Activated CD8-positive, alpha-beta memory T cell treated with anti-CD3 and anti-CD28 coated beads, Interleukin-2, amount 10 ng/mL, durations not matched to agents 7 days and 5 days (primary cell): ENCODE data around the gene CD47. TPM values are rescaled to one million over a fixed set of nuclear protein-coding genes. Genes with fewer than 3 reads are reported as not detected.
A peak's percentile ranks its signal among the peaks of the same experiment; 100 is the strongest.

Experiments
- ATAC-seq: fragments of 150-1000 bp; cut with Tn5 transposase; one replicate; pipeline ENCODE4 v1.10.0; 2021; ENCODE audit warnings: moderate library complexity
- CTCF ChIA-PET: fragments of 350-600 bp; sonication (Branson Sonifier 250); formaldehyde crosslinking; loops from one replicate; lab custom pipeline; 2021; ENCODE audit warnings: antibody characterized with exemption; lab: Charles Lee
- DNase-seq: peaks from one replicate; pipeline ENCODE4 v3.0.0-alpha.2; 2020
- H3K27ac Mint-ChIP-seq: one replicate; pipeline ENCODE4 v1.8.0; 2021; ENCODE audit warnings: mild to moderate bottlenecking, mixed read lengths
- H3K27me3 Mint-ChIP-seq: one replicate; pipeline ENCODE4 v1.8.0; 2021; ENCODE audit warnings: mixed read lengths
- H3K36me3 Mint-ChIP-seq: one replicate; pipeline ENCODE4 v1.8.0; 2021; ENCODE audit warnings: mild to moderate bottlenecking, mixed read lengths
- H3K4me1 Mint-ChIP-seq: one replicate; pipeline ENCODE4 v1.8.0; 2021; ENCODE audit warnings: mixed read lengths
- H3K4me3 Mint-ChIP-seq: one replicate; pipeline ENCODE4 v1.8.0; 2021; ENCODE audit warnings: mild to moderate bottlenecking, moderate library complexity, mixed read lengths
- H3K9me3 Mint-ChIP-seq: one replicate; pipeline ENCODE4 v1.8.0; 2022; ENCODE audit warnings: low read depth, mixed read lengths
- total RNA-seq, 2 experiments: library from RNA; stranded (reverse); gene quantifications; one replicate each; pipeline ENCODE4 v1.2.3, GENCODE V29; 2021

The CD47 gene
- total RNA-seq, 2 experiments from 2014 or later = 111 to 133 TPM

GRCh38 chr3:108076564-108076963 lies 14.3 kb downstream of the CD47 start:
- Mint-ChIP-seq H3K36me3 (peaks cover 69% of the 10 kb centered on the region), H3K4me1 (peaks cover 63% of the 10 kb centered on the region), H3K9me3 (no peaks in the 10 kb centered on the region), H3K27ac (no peak overlapping the region), H3K4me3 (no peak overlapping the region), H3K27me3 (no peaks in the 10 kb centered on the region)
- CTCF ChIA-PET = interaction anchor here (0.8 kb wide), 1 partner anchor 50 kb away, joined by 3 read pairs; no protein-coding TSS in a partner anchor
- ATAC-seq (no peak), DNase-seq (no peak)

DNA sequence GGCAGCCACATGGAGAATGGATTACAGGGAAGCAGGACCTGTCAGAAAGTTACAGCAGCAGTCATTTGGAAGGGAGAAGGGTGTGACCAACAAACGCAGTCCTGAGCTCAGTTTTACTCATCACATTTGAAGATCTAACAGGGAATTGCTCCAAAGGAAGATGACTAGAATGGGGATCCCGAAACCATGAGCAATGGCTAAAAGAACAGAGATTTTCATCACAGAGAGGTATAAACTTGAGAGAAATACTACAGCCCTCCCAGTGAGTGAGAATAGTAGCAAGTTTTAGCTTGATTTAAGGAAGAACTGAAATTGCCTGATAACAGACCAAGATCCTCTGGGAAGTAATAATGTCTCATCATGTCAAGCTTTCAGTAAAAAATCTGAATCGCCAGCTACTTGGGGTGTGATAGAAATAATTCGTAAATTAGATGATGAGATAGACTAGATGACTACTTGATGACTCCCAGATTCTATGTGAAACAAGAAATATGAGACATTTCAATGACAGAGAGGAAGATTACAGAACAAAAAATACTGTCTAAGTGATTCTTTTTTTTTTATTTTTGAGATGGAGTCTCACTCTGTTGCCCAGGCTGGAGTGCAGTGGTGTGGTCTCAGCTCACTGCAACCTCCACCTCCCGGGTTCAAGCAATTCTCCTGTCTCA lies 16.9 kb downstream of the CD47 start:
- no peak for ATAC-seq
- Mint-ChIP-seq H3K9me3 (no peaks in the 10 kb centered on the region), H3K36me3 (peaks cover 70% of the 10 kb centered on the region), H3K27me3 (no peaks in the 10 kb centered on the region), H3K27ac (no peak overlapping the region), H3K4me1 (peaks cover 58% of the 10 kb centered on the region), H3K4me3 (no peak overlapping the region)
- CTCF ChIA-PET = interaction anchor here (1.8 kb wide), 1 partner anchor 11 kb away, joined by 4 read pairs; no protein-coding TSS in a partner anchor
- DNase-seq = no peak

GRCh38 chr3:108071368-108071767 lies 19.5 kb downstream of the CD47 start:
- Mint-ChIP-seq H3K36me3 (peaks cover 70% of the 10 kb centered on the region), H3K9me3 (no peaks in the 10 kb centered on the region), H3K27me3 (no peaks in the 10 kb centered on the region), H3K4me3 (no peak overlapping the region), H3K27ac (no peak overlapping the region), H3K4me1 (peaks cover 60% of the 10 kb centered on the region)
- CTCF ChIA-PET = no interaction called here
- ATAC-seq (no peak), DNase-seq (no peak)

DNA sequence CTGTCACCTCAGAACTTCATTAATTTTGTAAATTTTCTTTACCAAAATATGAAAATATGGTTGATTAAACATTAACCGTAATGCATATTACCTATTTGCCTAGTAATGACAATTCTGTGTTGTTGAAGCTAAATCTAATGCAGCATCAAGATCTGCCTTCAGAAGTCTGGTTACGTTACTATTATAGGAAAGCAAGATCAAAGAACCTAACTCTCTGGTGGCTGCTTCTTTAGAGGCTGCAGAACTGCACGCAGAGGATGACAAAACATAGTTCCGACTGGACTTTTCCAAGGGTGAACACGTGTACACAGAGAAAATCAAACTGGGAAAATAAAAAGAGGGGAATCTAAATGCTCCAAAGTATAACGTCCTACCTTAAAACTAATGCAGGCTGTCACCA lies 20.5 kb downstream of the CD47 start:
- Mint-ChIP-seq H3K36me3 (peaks cover 72% of the 10 kb centered on the region), H3K27ac (no peak overlapping the region), H3K4me3 (no peak overlapping the region), H3K27me3 (no peaks in the 10 kb centered on the region), H3K4me1 (peaks cover 66% of the 10 kb centered on the region), H3K9me3 (no peaks in the 10 kb centered on the region)
- DNase-seq = no peak
- no peak for ATAC-seq
- CTCF ChIA-PET = no interaction called here

- no peak for DNase-seq
- no peak for ATAC-seq
- Mint-ChIP-seq H3K4me3 (no peak overlapping the region), H3K27me3 (no peaks in the 10 kb centered on the region), H3K27ac (no peak overlapping the region), H3K4me1 (peaks cover 62% of the 10 kb centered on the region), H3K9me3 (no peaks in the 10 kb centered on the region), H3K36me3 (peaks cover 73% of the 10 kb centered on the region)
- CTCF ChIA-PET = interaction anchor here (0.6 kb wide), 1 partner anchor 24 kb away, joined by 3 read pairs; no protein-coding TSS in a partner anchor
Observed at GRCh38 chr3:108067768-108068167, 23.1 kb downstream of the CD47 start.

GRCh38 chr3:108065096-108065495 lies 25.7 kb downstream of the CD47 start:
- peaks cover 46% of the 10 kb centered on the region for H3K4me1 Mint-ChIP-seq
- ATAC-seq (no peak), DNase-seq (no peak)
- no peak overlapping the region for H3K4me3 Mint-ChIP-seq
- CTCF ChIA-PET = no interaction called here
- H3K36me3 Mint-ChIP-seq = peaks cover 77% of the 10 kb centered on the region
- no peaks in the 10 kb centered on the region for H3K27me3 Mint-ChIP-seq
- no peak overlapping the region for H3K27ac Mint-ChIP-seq
- no peaks in the 10 kb centered on the region for H3K9me3 Mint-ChIP-seq

DNA sequence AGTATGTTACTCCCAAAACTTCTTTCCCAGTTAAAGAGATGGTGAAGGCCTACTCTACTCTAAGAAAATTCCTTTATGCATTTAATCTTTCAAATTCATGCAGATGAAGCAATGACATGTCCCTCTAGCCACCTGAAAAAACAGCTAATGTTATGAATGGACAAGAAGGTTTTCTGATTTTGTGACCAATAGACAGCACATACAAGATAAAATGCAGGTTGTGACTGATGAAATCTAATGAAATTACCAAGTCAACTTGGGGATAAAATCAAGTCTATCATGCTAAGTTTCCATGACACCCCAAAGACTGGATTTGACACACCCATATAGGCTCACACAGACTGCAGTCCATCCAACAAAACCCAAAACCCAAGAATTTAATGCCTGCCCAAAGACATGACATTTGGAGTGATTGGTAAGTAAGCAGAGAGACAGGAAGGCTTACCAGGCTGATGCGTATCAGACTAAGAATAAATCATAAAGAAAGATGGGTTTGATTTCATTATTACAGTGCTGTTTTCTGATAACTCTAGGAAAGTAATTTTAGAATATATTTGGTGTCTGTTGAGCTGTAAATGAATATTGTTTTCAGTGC lies 26.4 kb downstream of the CD47 start:
- CTCF ChIA-PET = no interaction called here
- H3K27ac Mint-ChIP-seq = no peak overlapping the region
- H3K4me1 Mint-ChIP-seq = peaks cover 40% of the 10 kb centered on the region
- H3K9me3 Mint-ChIP-seq = no peaks in the 10 kb centered on the region
- DNase-seq (no peak), ATAC-seq (no peak)
- H3K4me3 Mint-ChIP-seq = no peak overlapping the region
- H3K27me3 Mint-ChIP-seq = no peaks in the 10 kb centered on the region
- H3K36me3 Mint-ChIP-seq = peaks cover 77% of the 10 kb centered on the region

DNA sequence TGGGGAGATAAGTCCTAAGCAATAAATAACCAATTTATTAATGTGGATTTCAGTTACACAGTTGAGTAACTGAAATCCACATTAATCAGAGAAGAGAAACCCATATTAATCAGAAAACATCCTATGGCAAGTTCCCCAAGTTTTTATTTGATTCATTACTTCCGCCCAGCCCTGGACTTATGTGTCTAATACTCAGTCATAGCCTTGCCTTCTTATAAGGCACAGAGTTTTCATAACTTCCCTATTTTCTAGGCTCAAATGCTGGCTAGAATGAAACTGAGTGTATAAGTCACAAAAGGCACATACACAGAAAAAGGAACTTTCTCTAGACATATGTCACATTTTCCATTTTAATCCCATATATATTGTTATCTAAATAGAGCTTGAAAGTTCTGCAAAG lies 28.8 kb downstream of the CD47 start:
- DNase-seq = no peak
- H3K9me3 Mint-ChIP-seq = no peaks in the 10 kb centered on the region
- peaks cover 24% of the 10 kb centered on the region for H3K4me1 Mint-ChIP-seq
- H3K4me3 Mint-ChIP-seq = no peak overlapping the region
- no peaks in the 10 kb centered on the region for H3K27me3 Mint-ChIP-seq
- no peak for ATAC-seq
- no peak overlapping the region for H3K27ac Mint-ChIP-seq
- CTCF ChIA-PET = interaction anchor here (0.9 kb wide), 1 partner anchor 344 kb away, joined by 4 read pairs; no protein-coding TSS in a partner anchor
- H3K36me3 Mint-ChIP-seq = peaks cover 74% of the 10 kb centered on the region

GRCh38 chr3:108060331-108060730 lies 30.5 kb downstream of the CD47 start:
- CTCF ChIA-PET = no interaction called here
- DNase-seq (no peak), ATAC-seq (no peak)
- Mint-ChIP-seq H3K4me1 (peaks cover 19% of the 10 kb centered on the region), H3K27ac (no peak overlapping the region), H3K27me3 (no peaks in the 10 kb centered on the region), H3K4me3 (no peak overlapping the region), H3K9me3 (no peaks in the 10 kb centered on the region), H3K36me3 (peaks cover 69% of the 10 kb centered on the region)

GRCh38 chr3:108055931-108056330 lies 34.9 kb downstream of the CD47 start:
- H3K27me3 Mint-ChIP-seq = no peaks in the 10 kb centered on the region
- H3K9me3 Mint-ChIP-seq = no peaks in the 10 kb centered on the region
- H3K36me3 Mint-ChIP-seq = peaks cover 69% of the 10 kb centered on the region
- CTCF ChIA-PET = no interaction called here
- ATAC-seq = no peak
- H3K27ac Mint-ChIP-seq = no peak overlapping the region
- peaks cover 11% of the 10 kb centered on the region for H3K4me1 Mint-ChIP-seq
- DNase-seq = no peak
- H3K4me3 Mint-ChIP-seq = no peak overlapping the region

DNA sequence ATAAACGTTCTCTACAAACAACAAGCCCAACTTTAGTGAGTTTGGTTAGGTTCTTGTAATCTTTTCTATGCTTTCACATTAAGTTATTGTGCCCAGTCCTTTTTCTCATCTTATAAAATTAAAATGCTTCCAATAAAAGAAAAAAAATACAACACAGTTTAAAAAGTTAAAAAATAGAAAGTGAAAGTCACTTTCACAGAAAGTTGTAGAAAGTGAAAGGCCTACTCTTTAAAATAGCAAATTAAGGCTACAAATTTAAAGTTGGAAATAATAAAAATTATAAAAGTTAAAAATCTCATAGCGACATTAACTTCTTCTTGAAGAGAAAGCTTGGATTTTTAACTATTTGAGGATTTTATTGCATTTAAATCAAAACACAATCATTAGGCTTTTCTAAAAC lies 35.9 kb downstream of the CD47 start:
- Mint-ChIP-seq H3K27ac (no peak overlapping the region), H3K9me3 (no peaks in the 10 kb centered on the region), H3K27me3 (no peaks in the 10 kb centered on the region), H3K4me3 (no peak overlapping the region), H3K4me1 (peaks cover 11% of the 10 kb centered on the region), H3K36me3 (peaks cover 62% of the 10 kb centered on the region)
- CTCF ChIA-PET = no interaction called here
- DNase-seq (no peak), ATAC-seq (no peak)

DNA sequence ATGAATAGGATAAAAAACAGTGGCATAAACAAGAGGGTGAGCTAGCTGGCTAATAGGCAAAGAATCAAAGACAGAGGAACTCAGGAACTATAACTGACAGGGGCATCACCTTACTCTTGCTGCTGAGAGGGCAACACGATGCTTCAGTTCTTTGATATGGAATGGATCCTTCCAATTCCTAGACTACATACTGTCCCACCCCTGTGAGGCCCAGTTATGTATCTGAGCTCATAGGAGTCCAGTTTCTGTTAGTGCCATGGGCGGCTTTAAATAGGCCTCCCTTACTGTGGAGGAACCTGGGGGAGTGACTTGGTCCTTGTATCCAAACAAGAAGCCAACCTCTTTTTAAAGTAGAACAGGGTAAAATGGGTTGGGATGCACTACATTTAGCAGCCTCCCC lies 37.3 kb downstream of the CD47 start:
- Mint-ChIP-seq H3K27ac (peak overlapping the region; percentile 4), H3K4me3 (no peak overlapping the region)

DNA sequence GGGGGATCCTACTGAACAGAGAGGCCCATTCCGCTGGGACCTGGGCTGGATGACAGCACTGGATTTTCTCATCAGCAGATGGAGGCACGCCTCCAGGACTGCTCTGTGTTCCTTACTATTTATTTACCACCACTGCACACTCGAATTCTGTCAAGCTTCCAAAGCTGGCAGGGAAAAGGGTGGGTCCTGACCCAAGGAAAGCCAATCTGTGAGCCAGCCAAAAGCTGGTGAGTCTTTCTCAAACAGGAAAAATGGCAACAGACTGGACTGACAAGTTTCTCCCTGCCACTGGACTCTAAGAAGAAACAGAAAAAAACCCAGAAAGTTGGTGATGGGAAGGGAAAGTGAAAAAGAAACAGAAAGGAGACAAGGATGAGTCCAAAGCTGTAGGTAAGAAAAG lies 37.8 kb downstream of the CD47 start:
- CTCF ChIA-PET = interaction anchor here (0.7 kb wide), 1 partner anchor 125 kb away, joined by 3 read pairs; no protein-coding TSS in a partner anchor
- Mint-ChIP-seq H3K4me1 (peaks cover 19% of the 10 kb centered on the region), H3K9me3 (no peaks in the 10 kb centered on the region), H3K27ac (peak overlapping the region; percentile 4), H3K36me3 (peaks cover 63% of the 10 kb centered on the region), H3K27me3 (no peaks in the 10 kb centered on the region), H3K4me3 (no peak overlapping the region)
- no peak for DNase-seq
- ATAC-seq = no peak

More for the DNA sequence above, 37.3 kb downstream of the CD47 start:
- peaks cover 66% of the 10 kb centered on the region for H3K36me3 Mint-ChIP-seq
- H3K4me1 Mint-ChIP-seq = peaks cover 17% of the 10 kb centered on the region
- no peaks in the 10 kb centered on the region for H3K9me3 Mint-ChIP-seq
- CTCF ChIA-PET = interaction anchor here (0.7 to 1.1 kb wide), 3 partner anchors 100 to 126 kb away, joined by 3 read pairs; no protein-coding TSS in a partner anchor
- no peaks in the 10 kb centered on the region for H3K27me3 Mint-ChIP-seq
- DNase-seq (no peak), ATAC-seq (no peak)

DNA sequence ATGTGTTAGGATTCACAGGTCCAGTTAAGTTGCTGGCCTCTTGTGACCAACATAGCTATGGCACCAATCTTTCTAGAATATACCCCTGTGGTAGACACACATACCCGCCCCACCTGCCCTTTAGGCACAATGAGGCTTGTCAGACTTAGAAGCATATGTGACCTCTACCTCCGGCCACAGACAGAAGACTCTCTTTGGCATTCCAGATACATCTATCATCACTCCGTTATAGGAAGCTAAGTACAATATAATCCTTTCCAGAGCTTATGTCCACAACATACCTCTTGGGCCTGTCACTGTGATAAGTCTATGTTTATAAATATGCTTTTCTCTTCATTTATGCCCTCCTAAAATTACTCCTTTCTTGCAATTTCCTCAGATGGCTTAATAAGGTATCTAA lies 39.8 kb downstream of the CD47 start:
- H3K4me1 Mint-ChIP-seq = peaks cover 25% of the 10 kb centered on the region
- H3K27ac Mint-ChIP-seq = no peak overlapping the region
- no peak for ATAC-seq
- no peaks in the 10 kb centered on the region for H3K27me3 Mint-ChIP-seq
- peaks cover 67% of the 10 kb centered on the region for H3K36me3 Mint-ChIP-seq
- H3K9me3 Mint-ChIP-seq = no peaks in the 10 kb centered on the region
- no peak for DNase-seq
- CTCF ChIA-PET = interaction anchor here (1.1 to 1.3 kb wide), 2 partner anchors 9 to 11 kb away, joined by 3 read pairs; no protein-coding TSS in a partner anchor
- no peak overlapping the region for H3K4me3 Mint-ChIP-seq
